C4-2B (cell line): ENCODE data around the gene ATXN7L1.

ENCODE experiments used
- ZFX ChIP-seq: fragments of 450-650 bp; IDR thresholded peaks from 2 replicates; pipeline ENCODE4 v1.6.1; 2017
- TF ChIP-seq, protein P1 (sequence below): fragments of 450-650 bp; conservative IDR thresholded peaks from 2 replicates; pipeline ENCODE4 v1.5.1; 2017; ENCODE audit warnings: mild to moderate bottlenecking

GRCh38 chr7:105643384-105643783, 233.0 kb downstream of the ATXN7L1 start:
- TF ChIP-seq, protein P1, sequence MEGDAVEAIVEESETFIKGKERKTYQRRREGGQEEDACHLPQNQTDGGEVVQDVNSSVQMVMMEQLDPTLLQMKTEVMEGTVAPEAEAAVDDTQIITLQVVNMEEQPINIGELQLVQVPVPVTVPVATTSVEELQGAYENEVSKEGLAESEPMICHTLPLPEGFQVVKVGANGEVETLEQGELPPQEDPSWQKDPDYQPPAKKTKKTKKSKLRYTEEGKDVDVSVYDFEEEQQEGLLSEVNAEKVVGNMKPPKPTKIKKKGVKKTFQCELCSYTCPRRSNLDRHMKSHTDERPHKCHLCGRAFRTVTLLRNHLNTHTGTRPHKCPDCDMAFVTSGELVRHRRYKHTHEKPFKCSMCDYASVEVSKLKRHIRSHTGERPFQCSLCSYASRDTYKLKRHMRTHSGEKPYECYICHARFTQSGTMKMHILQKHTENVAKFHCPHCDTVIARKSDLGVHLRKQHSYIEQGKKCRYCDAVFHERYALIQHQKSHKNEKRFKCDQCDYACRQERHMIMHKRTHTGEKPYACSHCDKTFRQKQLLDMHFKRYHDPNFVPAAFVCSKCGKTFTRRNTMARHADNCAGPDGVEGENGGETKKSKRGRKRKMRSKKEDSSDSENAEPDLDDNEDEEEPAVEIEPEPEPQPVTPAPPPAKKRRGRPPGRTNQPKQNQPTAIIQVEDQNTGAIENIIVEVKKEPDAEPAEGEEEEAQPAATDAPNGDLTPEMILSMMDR: no peak
- no peak for TF ChIP-seq ZFX
